NCI-H2171 (cell line): ENCODE results near the gene UBB.
A peak's percentile ranks its signal among the peaks of the same experiment; 100 is the strongest.

Experiments used
- DNase-seq: peaks from one replicate; lab custom pipeline; 2025; lab: John Stamatoyannopoulos, UW

The UBB gene

GRCh38 chr17:16380640-16381495 is at the start of gene UBB:
Gene UBB, plus strand, starts transcription at chr17:16381091. Its CDS starts 817 bp downstream, at chr17:16381908.
- peak; percentile 97 for DNase-seq

DNA sequence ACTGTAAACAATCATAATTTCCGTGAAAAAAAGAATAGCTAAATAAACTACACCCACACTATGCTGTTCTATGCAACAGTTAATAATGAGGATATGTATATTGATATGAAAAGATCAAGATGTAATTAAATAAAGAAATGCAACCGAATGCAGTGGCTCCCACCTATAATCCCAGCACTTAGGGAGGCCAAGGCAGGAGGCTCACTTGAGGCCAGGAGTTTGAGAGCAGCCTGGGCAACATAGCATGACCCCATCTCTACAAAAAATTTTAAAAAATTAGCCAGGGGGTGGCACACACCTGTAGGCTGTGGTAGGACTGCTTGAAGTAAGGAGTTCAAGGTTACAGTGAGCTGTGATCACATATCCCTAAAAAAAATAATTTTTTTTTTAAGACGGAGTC is 42.5 kb upstream of the UBB start:
- no peak for DNase-seq

DNA sequence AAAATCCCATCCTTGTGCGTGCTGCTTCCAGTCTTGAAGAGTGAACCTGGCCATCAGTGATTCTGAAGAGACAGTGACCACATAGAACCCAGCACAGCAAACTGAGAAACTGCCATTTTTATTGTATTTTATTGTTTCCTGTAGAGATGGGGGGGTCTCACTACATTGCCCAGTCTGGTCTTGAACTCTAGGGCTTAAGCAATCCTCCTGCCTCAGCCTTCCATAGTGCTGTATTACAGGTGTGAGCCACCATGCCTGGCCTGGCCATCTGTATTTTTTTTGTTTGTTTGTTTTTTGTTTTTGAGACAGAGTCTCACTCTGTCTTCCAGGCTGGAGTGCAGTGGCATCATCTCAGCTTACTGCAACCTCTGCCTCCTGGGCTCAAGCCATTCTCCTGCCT is 41.5 kb upstream of the UBB start:
- DNase-seq, result no peak

DNA sequence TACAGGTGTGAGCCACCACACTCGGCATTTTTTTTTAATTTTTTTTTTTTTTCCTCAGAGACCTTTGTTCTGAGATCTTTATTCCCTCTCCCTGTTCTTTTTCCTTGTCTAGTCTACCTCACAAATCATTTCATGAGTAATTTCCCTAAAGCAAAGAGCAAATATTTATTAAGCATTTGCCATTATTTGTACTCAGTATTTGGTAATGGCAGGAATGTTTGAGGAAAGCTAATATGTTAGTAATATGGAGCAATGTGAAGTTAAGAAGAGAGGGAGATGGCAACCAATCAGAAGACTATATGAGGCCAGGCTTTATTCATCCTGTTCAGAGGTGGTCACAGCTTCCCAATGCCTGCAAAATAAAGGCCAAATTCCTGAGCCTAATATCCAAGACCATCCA is 40.9 kb upstream of the UBB start:
- DNase-seq, result no peak

- DNase-seq, result no peak
Measured at GRCh38 chr17:16342979-16343378, 37.9 kb upstream of the UBB start.

DNA sequence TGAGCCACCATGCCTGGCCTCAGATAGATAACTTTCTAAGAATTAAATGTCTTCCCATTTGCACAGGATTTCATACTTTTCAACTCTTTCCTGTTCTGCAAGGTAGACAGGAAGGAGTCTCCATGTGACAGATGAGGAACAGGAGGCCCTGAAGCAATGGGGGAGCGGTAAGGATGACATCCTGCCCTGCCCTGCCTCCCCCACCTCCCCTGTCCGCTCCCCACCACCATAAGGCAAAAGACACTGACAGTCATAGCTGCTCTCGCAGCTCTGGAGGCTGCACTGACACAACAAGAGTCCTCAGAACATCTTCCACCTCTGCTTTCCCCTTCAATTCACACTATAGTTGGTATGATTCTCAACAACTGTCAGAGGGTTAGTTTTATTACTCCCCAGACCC is 37.3 kb upstream of the UBB start:
- DNase-seq, result no peak

- DNase-seq, result no peak
Measured at GRCh38 chr17:16345565-16345964, 35.3 kb upstream of the UBB start.

- DNase-seq, result no peak
Measured at GRCh38 chr17:16346721-16347271, 34.1 kb upstream of the UBB start.

DNA sequence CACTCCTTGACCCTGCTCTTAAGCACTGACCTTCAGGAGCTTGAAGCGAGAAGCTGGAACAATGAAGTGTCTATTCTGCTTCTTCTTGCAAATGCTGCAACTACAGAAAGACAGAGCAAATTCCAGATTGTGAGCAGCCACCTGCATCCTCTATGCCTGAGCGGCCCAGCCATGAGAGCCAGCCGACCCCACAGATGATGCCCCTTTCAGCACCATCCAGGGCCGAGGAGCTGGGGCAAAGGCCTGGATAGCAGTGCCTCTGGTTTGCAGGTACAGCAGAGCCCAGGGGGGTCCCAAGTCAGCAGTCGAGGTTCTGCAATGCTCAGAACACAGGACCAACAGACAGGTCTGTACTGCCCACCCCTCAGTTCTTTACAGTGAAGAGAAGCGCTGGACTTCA is 32.3 kb upstream of the UBB start:
- DNase-seq, result no peak

- DNase-seq, result no peak
Measured at GRCh38 chr17:16349431-16349830, 31.5 kb upstream of the UBB start.

DNA sequence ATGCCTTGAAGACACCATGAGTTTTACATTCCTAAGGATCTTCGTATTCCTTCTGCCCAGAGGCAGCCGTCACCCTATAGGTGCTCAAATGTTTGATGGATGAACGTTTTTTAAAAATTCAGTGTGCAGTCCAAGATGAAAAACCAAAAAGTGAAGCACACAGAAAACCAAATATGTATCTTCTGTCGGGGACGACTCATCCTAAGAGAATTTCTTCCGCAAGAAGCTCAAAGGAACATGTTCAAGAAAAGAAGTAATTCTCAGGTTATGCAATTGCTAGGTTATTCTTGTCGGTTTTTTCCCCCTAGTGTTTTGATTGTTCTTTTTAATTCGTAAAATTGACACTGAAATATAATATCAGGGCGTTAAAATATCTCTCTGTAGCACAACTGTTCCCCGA is 29.1 kb upstream of the UBB start:
- DNase-seq, result no peak

DNA sequence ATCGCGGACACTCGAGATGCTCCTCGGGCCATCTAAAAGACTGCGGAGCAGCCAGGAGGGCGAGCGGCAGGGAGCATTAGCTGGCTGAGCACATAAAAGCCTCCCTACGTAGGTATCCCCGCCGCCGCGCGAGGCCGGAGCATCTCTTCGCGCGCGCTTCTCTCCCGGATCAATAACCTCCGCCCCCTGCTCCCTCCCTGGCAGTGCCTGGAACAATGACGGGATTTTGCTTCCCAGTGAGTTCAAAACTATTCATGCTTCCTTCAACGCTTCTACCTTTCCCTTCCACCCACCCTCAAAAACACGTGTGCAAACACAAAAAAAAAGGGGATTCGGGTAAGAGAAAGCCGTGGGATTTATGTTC is 28.6 kb upstream of the UBB start:
- peak; percentile 57 for DNase-seq

- DNase-seq, result peak; percentile 57
Measured at GRCh38 chr17:16352667-16353316, 28.1 kb upstream of the UBB start.

DNA sequence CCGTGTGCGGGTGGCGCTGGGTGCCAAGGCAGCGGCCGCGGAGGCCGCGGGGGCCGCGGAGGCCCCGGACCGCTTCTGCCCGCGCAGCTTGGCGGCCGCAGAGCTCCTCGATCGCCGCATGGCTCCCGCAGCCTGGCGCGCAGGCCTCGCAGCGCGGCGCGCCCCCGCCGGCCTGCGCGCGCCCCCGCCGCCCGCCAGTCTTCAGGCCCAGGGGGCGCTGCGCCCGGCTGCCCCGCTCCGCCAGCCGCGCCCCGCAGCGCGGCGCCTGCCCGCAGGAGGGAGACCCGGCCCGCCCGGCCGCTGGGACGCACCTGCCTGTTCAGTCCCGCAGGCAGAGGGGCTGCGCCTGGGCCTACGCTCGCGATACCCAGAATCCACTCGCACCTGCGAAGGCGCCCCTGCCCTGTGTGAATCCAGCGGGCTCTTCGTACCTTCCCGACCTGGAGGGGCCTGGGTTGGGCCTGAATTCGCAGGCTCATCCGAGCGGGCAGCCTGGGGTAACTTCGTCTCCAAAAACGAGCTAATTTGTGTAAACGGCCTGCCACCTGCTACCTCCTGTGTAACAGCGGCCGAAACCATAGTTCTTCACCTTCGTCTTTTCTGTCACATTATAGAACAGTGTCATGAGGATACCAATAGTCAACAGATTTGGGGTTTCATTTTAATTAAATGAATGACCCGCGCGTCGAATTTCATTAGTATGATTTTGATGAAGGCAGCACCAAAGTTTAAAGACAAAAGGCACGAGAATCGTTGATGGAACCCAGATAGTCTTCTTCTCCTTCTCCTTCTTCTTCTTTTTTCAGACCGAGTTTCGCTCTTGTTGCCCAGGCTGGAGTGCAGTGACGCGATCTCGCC is 27.3 kb upstream of the UBB start, which contains the start of gene CENPV:
Gene CENPV (minus strand): TSS at position 153 of the 858 bp plus-strand sequence. CDS start 33 bp downstream, at position 120.
- peak; percentile 60 for DNase-seq

GRCh38 chr17:16354585-16354984 is 26.3 kb upstream of the UBB start:
- DNase-seq, result no peak

DNA sequence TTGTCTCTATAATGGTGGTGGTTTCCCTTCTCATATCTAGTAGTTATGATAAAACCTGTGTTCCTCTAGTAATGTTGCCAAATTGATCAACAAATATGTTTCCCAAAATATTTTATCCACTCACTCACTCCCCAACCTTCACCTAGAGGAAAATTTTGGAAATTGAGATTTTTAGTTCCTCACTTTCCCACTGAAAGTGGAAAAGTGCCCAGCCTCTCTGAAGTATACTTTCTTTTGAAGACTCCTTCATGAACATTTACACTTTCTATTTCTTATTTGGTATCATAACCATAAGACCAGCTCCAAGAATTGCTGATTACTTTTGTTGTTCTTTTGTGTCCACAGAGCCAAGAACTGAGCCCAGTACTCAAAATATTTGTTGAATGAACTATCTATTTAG is 22.5 kb upstream of the UBB start:
- no peak for DNase-seq

- no peak for DNase-seq
Measured at GRCh38 chr17:16361874-16362273, 19.0 kb upstream of the UBB start.

GRCh38 chr17:16363749-16364536 is 16.9 kb upstream of the UBB start:
- peak; percentile 55 for DNase-seq

- DNase-seq, result no peak
Measured at GRCh38 chr17:16364625-16365024, 16.3 kb upstream of the UBB start.

- DNase-seq, result peak; percentile 30
Measured at GRCh38 chr17:16371742-16372141, 9.1 kb upstream of the UBB start.

DNA sequence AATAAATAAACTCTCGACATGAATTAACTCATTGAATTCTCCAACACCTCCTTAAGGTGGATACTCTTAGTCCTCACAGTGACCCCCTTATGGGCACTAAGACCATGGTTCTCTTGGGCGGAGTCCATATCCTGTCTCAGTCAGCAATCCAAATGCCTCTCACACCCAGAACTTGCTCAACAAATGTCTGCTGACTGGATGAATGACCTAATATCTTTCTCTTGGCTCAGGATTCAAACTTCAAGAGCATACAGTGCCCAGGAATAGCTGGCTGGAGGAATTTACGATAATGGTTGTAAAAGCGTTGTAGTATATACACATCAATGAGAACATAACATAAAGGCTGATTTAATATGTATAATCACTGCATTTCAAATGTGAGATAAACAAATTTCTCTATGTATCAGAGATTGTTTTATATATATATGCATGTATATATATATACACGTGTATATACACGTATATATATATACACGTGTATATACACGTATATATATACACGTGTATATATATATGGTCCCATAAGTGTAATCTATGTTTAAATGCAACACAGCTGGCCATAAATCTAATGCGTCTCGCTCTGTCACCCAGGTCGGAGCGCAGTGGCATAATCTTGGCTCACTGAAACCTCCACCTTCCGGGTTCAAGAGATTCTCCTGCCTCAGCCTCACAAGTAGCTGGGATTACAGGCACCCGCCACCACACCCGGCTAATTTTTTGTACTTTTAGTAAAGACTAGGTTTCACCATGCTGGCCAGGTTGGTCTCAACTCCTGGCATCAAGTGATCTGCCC is 6.5 kb upstream of the UBB start:
- no peak for DNase-seq
